Measurements from ENCODE around the gene CYB561A3.

GRCh38 chr11:61364012-61364675 is 2.5 kb upstream of the CYB561A3 start:
- no peak for TF ChIP-seq POLR2A (IDR thresholded peaks at IDR 0.05)
- TF ChIP-seq, protein P1, sequence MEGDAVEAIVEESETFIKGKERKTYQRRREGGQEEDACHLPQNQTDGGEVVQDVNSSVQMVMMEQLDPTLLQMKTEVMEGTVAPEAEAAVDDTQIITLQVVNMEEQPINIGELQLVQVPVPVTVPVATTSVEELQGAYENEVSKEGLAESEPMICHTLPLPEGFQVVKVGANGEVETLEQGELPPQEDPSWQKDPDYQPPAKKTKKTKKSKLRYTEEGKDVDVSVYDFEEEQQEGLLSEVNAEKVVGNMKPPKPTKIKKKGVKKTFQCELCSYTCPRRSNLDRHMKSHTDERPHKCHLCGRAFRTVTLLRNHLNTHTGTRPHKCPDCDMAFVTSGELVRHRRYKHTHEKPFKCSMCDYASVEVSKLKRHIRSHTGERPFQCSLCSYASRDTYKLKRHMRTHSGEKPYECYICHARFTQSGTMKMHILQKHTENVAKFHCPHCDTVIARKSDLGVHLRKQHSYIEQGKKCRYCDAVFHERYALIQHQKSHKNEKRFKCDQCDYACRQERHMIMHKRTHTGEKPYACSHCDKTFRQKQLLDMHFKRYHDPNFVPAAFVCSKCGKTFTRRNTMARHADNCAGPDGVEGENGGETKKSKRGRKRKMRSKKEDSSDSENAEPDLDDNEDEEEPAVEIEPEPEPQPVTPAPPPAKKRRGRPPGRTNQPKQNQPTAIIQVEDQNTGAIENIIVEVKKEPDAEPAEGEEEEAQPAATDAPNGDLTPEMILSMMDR (IDR thresholded peaks at IDR 0.05): no peak

All from suprapubic skin (tissue), 3 donors.